PC-3 (cell line): Measurements from ENCODE around the gene TRMT6. TPM values are rescaled to one million over a fixed set of nuclear protein-coding genes. Genes with fewer than 3 reads are reported as not detected.

Source experiments
- ATAC-seq: fragments of 200-7000 bp; cut with Tn5 transposase; 2 replicates; pipeline ENCODE4 v1.9.1; 2020; ENCODE audit warnings: mild to moderate bottlenecking, moderate library complexity
- BruUV-seq: library from RNA; stranded (reverse); fragments of 400-500 nt; replicated peaks from 2 replicates; lab custom pipeline; 2021; lab: Mats Ljungman, UMichigan
- CTCF ChIA-PET: fragments of 300-600 bp; sonication (Branson Sonifier 250); formaldehyde crosslinking; loops from one replicate; lab custom pipeline; 2022; ENCODE audit warnings: antibody characterized with exemption; lab: Charles Lee
- POLR2A ChIA-PET: fragments of 300-600 bp; sonication (Branson Sonifier 250); formaldehyde crosslinking; loops from one replicate; lab custom pipeline; 2022; ENCODE audit warnings: antibody characterized with exemption; ENCODE audit not compliant: unreplicated experiment; lab: Charles Lee
- DNase-seq: peaks from one replicate; pipeline ENCODE4 v3.0.0-alpha.2; 2015
- H2AFZ ChIP-seq: fragments of 300-600 bp; sonication (generic); 2 replicates; pipeline ENCODE4 v1.6.0; 2016; ENCODE audit warnings: antibody characterized with exemption, low read length
- H3F3A ChIP-seq: fragments of 300-600 bp; sonication (generic); one replicate; pipeline ENCODE4 v1.6.0; 2017; ENCODE audit warnings: antibody characterized with exemption, low read length, control low read depth, mild to moderate bottlenecking; ENCODE audit not compliant: unreplicated experiment
- H3K27ac ChIP-seq: fragments of 300-600 bp; sonication (generic); 2 replicates; pipeline ENCODE4 v1.5.1; 2016; ENCODE audit warnings: mild to moderate bottlenecking, low read length
- H3K27me3 ChIP-seq: fragments of 300-600 bp; sonication (generic); 2 replicates; pipeline ENCODE4 v1.6.1; 2016; ENCODE audit warnings: low read length, mixed read lengths
- H3K36me3 ChIP-seq: fragments of 300-600 bp; sonication (generic); 2 replicates; pipeline ENCODE4 v1.6.1; 2016; ENCODE audit warnings: low read depth, mixed run types, low read length, mixed read lengths
- H3K4me1 ChIP-seq: fragments of 300-600 bp; sonication (generic); 2 replicates; pipeline ENCODE4 v1.5.1; 2016; ENCODE audit warnings: low read length; ENCODE audit not compliant: insufficient read depth
- H3K4me2 ChIP-seq: fragments of 300-600 bp; sonication (generic); 2 replicates; pipeline ENCODE4 v1.6.0; 2016; ENCODE audit warnings: low read length
- H3K4me3 ChIP-seq: fragments of 300-600 bp; sonication (generic); 2 replicates; pipeline ENCODE4 v1.5.1; 2016; ENCODE audit warnings: mild to moderate bottlenecking, low read length, mixed read lengths
- H3K79me2 ChIP-seq: fragments of 300-600 bp; sonication (generic); 2 replicates; pipeline ENCODE4 v1.6.1; 2017; ENCODE audit warnings: low read length, mixed read lengths
- H3K9ac ChIP-seq: fragments of 300-600 bp; sonication (generic); 2 replicates; pipeline ENCODE4 v1.6.0; 2016; ENCODE audit warnings: mild to moderate bottlenecking, low read length
- H3K9me2 ChIP-seq: fragments of 300-600 bp; sonication (generic); replicated peaks from 2 replicates; pipeline ENCODE4 v1.6.1; 2016; ENCODE audit warnings: mixed run types, low read length, mixed read lengths
- H3K9me3 ChIP-seq: fragments of 300-600 bp; sonication (generic); 2 replicates; pipeline ENCODE4 v1.6.1; 2016; ENCODE audit warnings: low read length, mixed read lengths
- H4K20me1 ChIP-seq: fragments of 300-600 bp; sonication (generic); 2 replicates; pipeline ENCODE4 v1.6.1; 2016; ENCODE audit warnings: low read length, mixed read lengths
- CTCF ChIP-seq: fragments of 300-600 bp; sonication (generic); conservative IDR thresholded peaks from 2 replicates; pipeline ENCODE4 v1.5.1; 2017; ENCODE audit warnings: antibody characterized with exemption, low read depth, mild to moderate bottlenecking, low read length
- EZH2 ChIP-seq: fragments of 300-600 bp; sonication (generic); IDR thresholded peaks from one replicate; pipeline ENCODE4 v1.6.1; 2017; ENCODE audit warnings: antibody characterized with exemption, mild to moderate bottlenecking, low read length; ENCODE audit not compliant: unreplicated experiment
- EZH2phosphoT487 ChIP-seq: fragments of 300-600 bp; sonication (generic); IDR thresholded peaks from 2 replicates; pipeline ENCODE4 v1.6.1; 2018; ENCODE audit warnings: mild to moderate bottlenecking, antibody characterized with exemption, low read length, borderline replicate concordance
- intact Hi-C: fragments of 100-400 bp; cut with micrococcal nuclease; formaldehyde crosslinking; loops from 2 replicates; pipeline ENCODE4 v1.9.0; 2023
- total RNA-seq: library from RNA; depleted of rRNA; stranded (reverse); fragments of >200 nt; gene quantifications from 2 replicates; pipeline ENCODE4 v1.2.3, GENCODE V29; 2014

TRMT6 gene
- total RNA-seq, 1 experiment from 2014 or later = 44.0 TPM

- DNase-seq (no peak), ATAC-seq (no peak)
- H3K4me3 ChIP-seq = no peak overlapping the region
- TF ChIP-seq EZH2phosphoT487 = no peak
- TF ChIP-seq CTCF = no peak
- no peak for TF ChIP-seq EZH2
- no TSS peak for BruUV-seq
- H3K27me3 ChIP-seq = no peaks in the 10 kb centered on the region
- H4K20me1 ChIP-seq = no peaks in the 10 kb centered on the region
- no peak overlapping the region for H3K9ac ChIP-seq
- H3K4me1 ChIP-seq = peaks cover 20% of the 10 kb centered on the region
- H3K9me3 ChIP-seq = no peaks in the 10 kb centered on the region
- H2AFZ ChIP-seq = no peak overlapping the region
- ChIA-PET POLR2A (no interaction called here), CTCF (interaction anchor here (0.7 kb wide), 1 partner anchor 20 kb away, joined by 3 read pairs; no protein-coding TSS in a partner anchor)
- H3F3A ChIP-seq = peaks cover 1% of the 10 kb centered on the region
- no peak overlapping the region for H3K4me2 ChIP-seq
- H3K27ac ChIP-seq = no peak overlapping the region
- intact Hi-C loops = no loop called here
- no peaks in the 10 kb centered on the region for H3K9me2 ChIP-seq
- no peaks in the 10 kb centered on the region for H3K79me2 ChIP-seq
- peaks cover 44% of the 10 kb centered on the region for H3K36me3 ChIP-seq
Observed at GRCh38 chr20:5967469-5967868, 17.1 kb upstream of the TRMT6 start.

- Histone ChIP-seq H3F3A (peaks cover 5% of the 10 kb centered on the region), H3K4me1 (peaks cover 52% of the 10 kb centered on the region), H3K36me3 (peaks cover 48% of the 10 kb centered on the region), H2AFZ (peak overlapping the region; percentile 66), H3K27me3 (no peaks in the 10 kb centered on the region), H3K27ac (peak overlapping the region; percentile 35), H3K9me3 (no peaks in the 10 kb centered on the region), H3K9me2 (no peaks in the 10 kb centered on the region), H3K79me2 (peaks cover 71% of the 10 kb centered on the region), H3K9ac (peak overlapping the region; percentile 92), H3K4me2 (peak overlapping the region; percentile 98), H3K4me3 (peak overlapping the region; percentile 85), H4K20me1 (peaks cover 11% of the 10 kb centered on the region; the same call in 1 of the 2 replicates)
- CTCF ChIA-PET = no interaction called here
- POLR2A ChIA-PET = no interaction called here
- DNase-seq (no peak), ATAC-seq (peak; percentile 3)
- TSS peak; percentile 59 for BruUV-seq
- intact Hi-C loops = loop anchor here (1.0 to 5.0 kb wide), 4 partner anchors 23 to 127 kb away; no protein-coding TSS in a partner anchor
- no peak for TF ChIP-seq EZH2phosphoT487
- TF ChIP-seq CTCF = no peak
- no peak for TF ChIP-seq EZH2
Observed at GRCh38 chr20:5949943-5950270, 426 bp downstream of the TRMT6 start.

GRCh38 chr20:5947276-5947675 is 3.1 kb downstream of the TRMT6 start:
- Histone ChIP-seq H3K4me1 (peaks cover 51% of the 10 kb centered on the region), H3K4me2 (peak overlapping the region; percentile 16; the same call in 1 of the 2 replicates), H3K27me3 (no peaks in the 10 kb centered on the region), H3K36me3 (peaks cover 50% of the 10 kb centered on the region), H2AFZ (no peak overlapping the region), H3F3A (peaks cover 5% of the 10 kb centered on the region), H3K4me3 (no peak overlapping the region; the same call in 1 of the 2 replicates), H3K9me3 (no peaks in the 10 kb centered on the region), H3K79me2 (peaks cover 62% of the 10 kb centered on the region), H4K20me1 (peaks cover 11% of the 10 kb centered on the region; the same call in 1 of the 2 replicates), H3K9ac (peak overlapping the region; percentile 60), H3K9me2 (no peaks in the 10 kb centered on the region), H3K27ac (peak overlapping the region; percentile 90)
- ATAC-seq = no peak; the same call in 1 of the 2 replicates
- intact Hi-C loops = no loop called here
- BruUV-seq = no TSS peak
- ChIA-PET POLR2A (no interaction called here), CTCF (no interaction called here)
- no peak for TF ChIP-seq EZH2phosphoT487
- peak; percentile 80 for DNase-seq
